K562 (cell line): ENCODE measurements around the gene ZCCHC17. TPM values are rescaled to one million over a fixed set of nuclear protein-coding genes. Genes with fewer than 3 reads are reported as not detected.
A peak's percentile ranks its signal among the peaks of the same experiment; 100 is the strongest.

Experiments used
- BMI1 ChIP-seq: fragments of 150-350 bp; IDR thresholded peaks from 2 replicates; pipeline ENCODE4 v1.6.1; 2014; ENCODE audit warnings: low read length
- CBX2 ChIP-seq: fragments of 200-600 bp; sonication (generic); IDR thresholded peaks from one replicate; pipeline ENCODE4 v1.6.1; 2012; ENCODE audit warnings: mild to moderate bottlenecking, low read length, inconsistent platforms; ENCODE audit not compliant: insufficient read depth, poor library complexity, severe bottlenecking
- CGGBP1 ChIP-seq: fragments of 250-450 bp; sonication (Bioruptor Pico); IDR thresholded peaks from 2 replicates; pipeline ENCODE4 v1.9.0; 2021; ENCODE audit warnings: mild to moderate bottlenecking
- CLOCK ChIP-seq: fragments of 250-450 bp; sonication (Bioruptor Pico); IDR thresholded peaks from 2 replicates; pipeline ENCODE4 v1.4.0; 2020; ENCODE audit warnings: mild to moderate bottlenecking, moderate library complexity, borderline replicate concordance
- EP300 ChIP-seq: IDR thresholded peaks from 2 replicates; pipeline ENCODE4 v1.6.1; 2012; ENCODE audit warnings: low read length, improper control_type of control experiment
- GATA2 ChIP-seq: sonication (generic); formaldehyde crosslinking; IDR thresholded peaks from 2 replicates; pipeline ENCODE4 v1.4.0; 2020; ENCODE audit warnings: mild to moderate bottlenecking, missing genetic modification reagents
- GTF2A2 ChIP-seq: IDR thresholded peaks from 2 replicates; pipeline ENCODE4 v1.6.1; 2016; ENCODE audit warnings: mild to moderate bottlenecking, missing genetic modification characterization, missing compliant biosample characterization
- GTF2E2 ChIP-seq: fragments of 200-800 bp; sonication (Bioruptor generic); IDR thresholded peaks from 2 replicates; pipeline ENCODE4 v1.6.1; 2016; ENCODE audit warnings: missing genetic modification characterization, missing compliant biosample characterization
- HDAC6 ChIP-seq: IDR thresholded peaks from 2 replicates; pipeline ENCODE4 v1.6.1; 2012; ENCODE audit warnings: low read depth, mild to moderate bottlenecking, control low read depth, inconsistent platforms, low read length, moderate library complexity
- KDM2B ChIP-seq: fragments of 250-450 bp; sonication (Bioruptor Pico); IDR thresholded peaks from 2 replicates; pipeline ENCODE4 v1.8.0; 2021; ENCODE audit warnings: mild to moderate bottlenecking, moderate library complexity
- NFYB ChIP-seq: IDR thresholded peaks from 2 replicates; pipeline ENCODE4 v1.6.1; 2011; ENCODE audit warnings: mild to moderate bottlenecking, moderate library complexity; ENCODE audit not compliant: insufficient read length; ENCODE audit errors: extremely low read depth
- NR2C1 ChIP-seq, 2 experiments: fragments of 450-650 bp; IDR thresholded peaks; 2 replicates each; pipeline ENCODE4 v1.6.1; 2017; ENCODE audit warnings: mild to moderate bottlenecking in 2 of 2, antibody characterized with exemption in 1 of 2, inconsistent platforms in 1 of 2, missing compliant biosample characterization in 1 of 2, missing genetic modification characterization in 1 of 2
- SMARCC2 ChIP-seq: fragments of 450-650 bp; IDR thresholded peaks from 2 replicates; pipeline ENCODE4 v1.6.1; 2017; ENCODE audit warnings: antibody characterized with exemption, moderate library complexity, mild to moderate bottlenecking, low read depth
- TAF1 ChIP-seq: IDR thresholded peaks from 2 replicates; pipeline ENCODE4 v1.6.1; 2011; ENCODE audit warnings: mild to moderate bottlenecking, low read length, moderate library complexity; ENCODE audit not compliant: insufficient read depth, control insufficient read depth, severe bottlenecking; ENCODE audit errors: extremely low read depth
- THAP12 ChIP-seq: fragments of 250-450 bp; sonication (Bioruptor Pico); IDR thresholded peaks from 2 replicates; pipeline ENCODE4 v1.9.0; 2021; ENCODE audit warnings: mild to moderate bottlenecking, inconsistent platforms
- ZNF609 ChIP-seq: sonication (generic); formaldehyde crosslinking; IDR thresholded peaks from 2 replicates; pipeline ENCODE4 v1.8.1; 2023; ENCODE audit warnings: missing genetic modification reagents, mild to moderate bottlenecking, borderline replicate concordance
- polyA plus RNA-seq, 8 experiments: library from polyadenylated mRNA; depleted of rRNA in 4 of 8; stranded (reverse) in 5 of 8; unstranded in 3 of 8; fragments of >200 nt; fragmentation: Nextera tagmentation in 2 of 8; fragmentation: Illumina TruSeq in 1 of 8; extraction: Ambion mirVana in 2 of 8; extraction: Trizol in 1 of 8; gene quantifications; 2 replicates each; pipeline versions ENCODE4 v1.2.1 to v1.2.3, GENCODE V29; 2011 to 2014; ENCODE audit warnings: inconsistent platforms in 1 of 8, missing spikeins in 1 of 8
- total RNA-seq, 7 experiments: library from RNA; depleted of rRNA in 6 of 7; stranded (reverse); fragments of >200 nt in 6 of 7; fragmentation: Illumina TruSeq in 2 of 7; extraction: Trizol in 2 of 7; gene quantifications; 2 replicates each; pipeline versions ENCODE4 v1.2.1 to v1.2.3, GENCODE V29; 2011 to 2021; ENCODE audit warnings: low replicate concordance in 1 of 7

Gene ZCCHC17
- total and polyA plus RNA-seq, 9 of the 15 experiments (the other 6 are each of a cell fraction or from before 2014, with no cell fraction given) = 46.9 to 150 (median 74.7) TPM

- TF ChIP-seq TAF1 = peak; percentile 96
- TF ChIP-seq EP300 = peak; percentile 17; the same call in 1 of the 2 replicates
- TF ChIP-seq CGGBP1 = no peak
- peak; percentile 57; the same call in 1 of the 2 replicates for TF ChIP-seq SMARCC2
- no peak for TF ChIP-seq CBX2
- no peak for TF ChIP-seq NR2C1 (IDR thresholded peaks at IDR 0.05)
- TF ChIP-seq NR2C1 (tag; IDR thresholded peaks at IDR 0.05) = peak; percentile 65; the same call in 1 of the 2 replicates
- TF ChIP-seq BMI1 = no peak
- peak; percentile 78; the same call in 1 of the 2 replicates for TF ChIP-seq THAP12 (CRISPR knock-in tag)
- peak; percentile 89; the same call in 1 of the 2 replicates for TF ChIP-seq GTF2E2 (tag)
- TF ChIP-seq KDM2B (CRISPR knock-in tag) = no peak
- no peak for TF ChIP-seq GTF2A2 (tag)
- TF ChIP-seq GATA2 (CRISPR knock-in tag) = no peak
- TF ChIP-seq HDAC6 = no peak
- TF ChIP-seq NFYB = peak; percentile 69
- TF ChIP-seq ZNF609 (CRISPR knock-in tag) = 0 out of 2 replicates have a peak, but pooled peaks have one; percentile 3
- TF ChIP-seq CLOCK (CRISPR knock-in tag) = no peak
Observed at GRCh38 chr1:31296486-31297276, at the start of gene ZCCHC17, which contains the start of gene SNRNP40 (continued).
